ENCODE measurements around the gene GABARAPL1. TPM values are rescaled to one million over a fixed set of nuclear protein-coding genes. Genes with fewer than 3 reads are reported as not detected.

Gene GABARAPL1
- total and polyA plus RNA-seq, 7 donors: 36.1 to 268 (median 198) TPM

GRCh38 chr12:10256064-10256463 lies 43.4 kb downstream of the GABARAPL1 start:
- Histone ChIP-seq H3K9me3 (peaks cover 14% of the 10 kb centered on the region), H3K4me1 (no peaks in the 10 kb centered on the region), H3K27ac (no peak overlapping the region), H3K27me3 (ENCODE audit: insufficient read depth in 3 of 3, low read length in 2 of 3) (no peaks in the 10 kb centered on the region), H3K4me3 (no peak overlapping the region), H3K36me3 (ENCODE audit: insufficient read depth in 1 of 2, low read depth in 1 of 2) (no peaks in the 10 kb centered on the region)
- ATAC-seq: no peak
- intact Hi-C loops (cut with DNase I): no loop called here
- TF ChIP-seq, protein P1, sequence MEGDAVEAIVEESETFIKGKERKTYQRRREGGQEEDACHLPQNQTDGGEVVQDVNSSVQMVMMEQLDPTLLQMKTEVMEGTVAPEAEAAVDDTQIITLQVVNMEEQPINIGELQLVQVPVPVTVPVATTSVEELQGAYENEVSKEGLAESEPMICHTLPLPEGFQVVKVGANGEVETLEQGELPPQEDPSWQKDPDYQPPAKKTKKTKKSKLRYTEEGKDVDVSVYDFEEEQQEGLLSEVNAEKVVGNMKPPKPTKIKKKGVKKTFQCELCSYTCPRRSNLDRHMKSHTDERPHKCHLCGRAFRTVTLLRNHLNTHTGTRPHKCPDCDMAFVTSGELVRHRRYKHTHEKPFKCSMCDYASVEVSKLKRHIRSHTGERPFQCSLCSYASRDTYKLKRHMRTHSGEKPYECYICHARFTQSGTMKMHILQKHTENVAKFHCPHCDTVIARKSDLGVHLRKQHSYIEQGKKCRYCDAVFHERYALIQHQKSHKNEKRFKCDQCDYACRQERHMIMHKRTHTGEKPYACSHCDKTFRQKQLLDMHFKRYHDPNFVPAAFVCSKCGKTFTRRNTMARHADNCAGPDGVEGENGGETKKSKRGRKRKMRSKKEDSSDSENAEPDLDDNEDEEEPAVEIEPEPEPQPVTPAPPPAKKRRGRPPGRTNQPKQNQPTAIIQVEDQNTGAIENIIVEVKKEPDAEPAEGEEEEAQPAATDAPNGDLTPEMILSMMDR (IDR thresholded peaks at IDR 0.05): no peak
- DNase-seq: no peak

DNA sequence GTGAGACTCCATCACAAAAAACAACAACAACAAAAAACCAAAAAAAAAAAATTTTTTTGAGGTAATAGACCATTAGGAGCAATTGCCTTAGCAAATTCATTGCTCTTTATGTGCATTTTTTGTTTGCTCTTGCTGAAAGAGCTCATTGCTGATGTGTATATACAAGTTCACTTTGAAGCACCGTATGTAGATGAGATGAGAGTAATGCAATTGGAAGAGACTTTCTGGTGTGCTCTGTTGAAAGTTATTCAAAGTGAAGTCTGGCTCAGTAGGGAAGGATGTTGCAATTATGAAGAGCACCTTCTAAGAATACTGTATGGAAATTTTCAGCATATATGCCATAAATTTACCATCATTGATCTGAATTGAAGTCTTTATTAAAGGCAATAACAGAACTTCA lies 48.2 kb downstream of the GABARAPL1 start:
- no peaks in the 10 kb centered on the region for H3K4me1 ChIP-seq
- H3K27ac ChIP-seq: no peak overlapping the region
- H3K27me3 ChIP-seq (ENCODE audit: insufficient read depth in 3 of 3, low read length in 2 of 3): no peaks in the 10 kb centered on the region
- no peak for ATAC-seq
- DNase-seq: no peak
- H3K36me3 ChIP-seq (ENCODE audit: insufficient read depth in 1 of 2, low read depth in 1 of 2): no peaks in the 10 kb centered on the region
- H3K4me3 ChIP-seq: no peak overlapping the region
- 0 to 50% (median 0%) methylated on average over 1 of the region's 1 CpG for WGBS, 3 donors
- TF ChIP-seq, protein P1 (IDR thresholded peaks at IDR 0.05): no peak
- H3K9me3 ChIP-seq: peaks cover 2% of the 10 kb centered on the region
- intact Hi-C loops (cut with DNase I): no loop called here

DNA sequence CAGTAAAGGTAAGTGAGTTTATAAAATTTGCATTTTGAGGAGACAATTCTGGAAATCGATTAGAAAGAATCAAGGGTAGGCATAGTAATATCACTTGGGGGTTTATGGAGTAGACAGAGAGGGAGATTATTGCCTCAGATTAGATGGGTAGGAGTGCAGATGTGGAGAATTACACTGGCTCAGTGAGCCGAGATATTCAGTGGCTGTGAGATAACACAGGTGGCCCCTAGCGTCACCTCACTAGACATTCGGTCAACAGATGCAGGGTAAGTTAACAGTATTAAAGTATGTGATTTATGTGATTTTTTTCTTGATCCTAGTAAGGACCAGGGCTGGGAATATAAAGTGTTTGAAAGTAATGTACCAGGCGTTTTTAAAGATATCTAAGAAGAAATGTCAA lies 55.4 kb downstream of the GABARAPL1 start:
- 51 to 60% (median 52%) methylated on average over 5 of the region's 5 CpGs for WGBS, 3 donors
- Histone ChIP-seq H3K27ac (no peak overlapping the region), H3K9me3 (no peaks in the 10 kb centered on the region), H3K27me3 (ENCODE audit: insufficient read depth in 3 of 3, low read length in 2 of 3) (no peaks in the 10 kb centered on the region), H3K36me3 (ENCODE audit: insufficient read depth in 1 of 2, low read depth in 1 of 2) (no peaks in the 10 kb centered on the region), H3K4me1 (no peaks in the 10 kb centered on the region), H3K4me3 (no peak overlapping the region)
- no peak for ATAC-seq
- DNase-seq: no peak
- TF ChIP-seq, protein P1 (IDR thresholded peaks at IDR 0.05): no peak
- intact Hi-C loops (cut with DNase I): no loop called here

DNA sequence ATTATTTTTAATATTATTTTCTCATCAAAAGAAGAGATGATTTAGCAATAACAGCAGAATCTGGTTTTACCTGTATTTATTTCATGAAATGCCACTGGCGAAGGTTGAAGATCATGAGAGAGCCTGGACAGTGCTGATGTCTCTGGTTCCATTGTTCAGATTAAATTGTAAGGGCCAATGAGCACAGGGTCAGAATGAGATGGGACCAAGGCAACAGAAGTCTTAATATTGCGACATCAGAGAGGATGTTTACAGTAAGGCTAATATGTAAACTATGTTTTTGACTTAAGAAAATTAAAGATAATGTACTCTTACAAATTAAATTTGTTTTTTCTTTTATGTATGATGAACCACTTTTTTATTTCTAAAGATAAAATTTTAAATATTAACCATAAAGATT lies 59.8 kb downstream of the GABARAPL1 start:
- Histone ChIP-seq H3K27me3 (ENCODE audit: insufficient read depth in 3 of 3, low read length in 2 of 3) (no peaks in the 10 kb centered on the region), H3K4me1 (no peaks in the 10 kb centered on the region), H3K36me3 (ENCODE audit: insufficient read depth in 1 of 2, low read depth in 1 of 2) (no peaks in the 10 kb centered on the region), H3K9me3 (no peaks in the 10 kb centered on the region), H3K4me3 (no peak overlapping the region), H3K27ac (no peak overlapping the region)
- 87 to 94% (median 94%) methylated on average over 2 of the region's 2 CpGs for WGBS, 3 donors
- ATAC-seq: no peak
- TF ChIP-seq, protein P1 (IDR thresholded peaks at IDR 0.05): no peak
- intact Hi-C loops (cut with DNase I): no loop called here
- DNase-seq: no peak

Other genes starting within 250 kb of the GABARAPL1 start
- under 1 TPM; 0.52 to 0.90 (median 0.64) TPM for gene CLEC12A, start 241.5 kb upstream of the GABARAPL1 start, total RNA-seq
- under 1 TPM; 0.06 to 0.96 (median 0.49) TPM for gene CLEC12A, start 241.5 kb upstream of the GABARAPL1 start, polyA plus RNA-seq
- gene CLEC1B, start 213.8 kb upstream of the GABARAPL1 start, total RNA-seq: not detected
- gene CLEC1B, start 213.8 kb upstream of the GABARAPL1 start, polyA plus RNA-seq: not detected
- under 1 TPM in 1 of 4 donors, not detected in 3; 0.15 TPM for gene CLEC12B, start 202.2 kb upstream of the GABARAPL1 start, total RNA-seq
- gene CLEC12B, start 202.2 kb upstream of the GABARAPL1 start, polyA plus RNA-seq: under 1 TPM in 1 of 3 donors, not detected in 2; 0.01 TPM
- gene CLEC9A, start 182.2 kb upstream of the GABARAPL1 start, total RNA-seq: not detected
- under 1 TPM in 1 of 3 donors, not detected in 2; 0.05 TPM for gene CLEC9A, start 182.2 kb upstream of the GABARAPL1 start, polyA plus RNA-seq
- gene CLEC1A, start 113.9 kb upstream of the GABARAPL1 start, total RNA-seq: 1 to 10 TPM; 1.5 to 3.8 (median 1.8) TPM
- 1 to 10 TPM in 2 of 3 donors, under 1 TPM in 1; 0.96 to 2.4 (median 1.7) TPM for gene CLEC1A, start 113.9 kb upstream of the GABARAPL1 start, polyA plus RNA-seq
- gene CLEC7A, start 82.7 kb upstream of the GABARAPL1 start, total RNA-seq: 1 to 10 TPM; 1.0 to 3.0 (median 1.3) TPM
- 1 to 10 TPM in 1 of 3 donors, under 1 TPM in 2; 0.27 to 1.3 (median 0.69) TPM for gene CLEC7A, start 82.7 kb upstream of the GABARAPL1 start, polyA plus RNA-seq
- under 1 TPM in 2 of 4 donors, not detected in 2; 0.56 to 0.66 TPM for gene OLR1, start 40.7 kb upstream of the GABARAPL1 start, total RNA-seq
- gene OLR1, start 40.7 kb upstream of the GABARAPL1 start, polyA plus RNA-seq: under 1 TPM in 2 of 3 donors, not detected in 1; 0.03 to 0.04 TPM
- not detected for gene TMEM52B, start 33.8 kb upstream of the GABARAPL1 start, total RNA-seq
- not detected for gene TMEM52B, start 33.8 kb upstream of the GABARAPL1 start, polyA plus RNA-seq
- gene KLRD1, start 95.0 kb downstream of the GABARAPL1 start, total RNA-seq: 1 to 10 TPM in 1 of 4 donors, under 1 TPM in 3; 0.17 to 1.1 (median 0.49) TPM
- gene KLRD1, start 95.0 kb downstream of the GABARAPL1 start, polyA plus RNA-seq: under 1 TPM; 0.03 to 0.30 (median 0.13) TPM
- under 1 TPM in 3 of 4 donors, not detected in 1; 0.28 to 0.47 (median 0.34) TPM for gene KLRK1, start 177.2 kb downstream of the GABARAPL1 start, total RNA-seq
- under 1 TPM; 0.09 to 0.55 (median 0.25) TPM for gene KLRK1, start 177.2 kb downstream of the GABARAPL1 start, polyA plus RNA-seq
- gene KLRC4, start 196.9 kb downstream of the GABARAPL1 start, total RNA-seq: not detected
- under 1 TPM in 1 of 3 donors, not detected in 2; 0.23 TPM for gene KLRC4, start 196.9 kb downstream of the GABARAPL1 start, polyA plus RNA-seq
- not detected for gene KLRC3, start 207.7 kb downstream of the GABARAPL1 start, total RNA-seq
- not detected for gene KLRC3, start 207.7 kb downstream of the GABARAPL1 start, polyA plus RNA-seq
- gene KLRC2, start 223.1 kb downstream of the GABARAPL1 start, total RNA-seq: not detected
- gene KLRC2, start 223.1 kb downstream of the GABARAPL1 start, polyA plus RNA-seq: not detected
- under 1 TPM in 1 of 4 donors, not detected in 3; 0.40 TPM for gene KLRC1, start 240.5 kb downstream of the GABARAPL1 start, total RNA-seq
- gene KLRC1, start 240.5 kb downstream of the GABARAPL1 start, polyA plus RNA-seq: under 1 TPM; 0.05 to 0.14 (median 0.06) TPM